PC-9 (cell line): ENCODE results near the gene BHLHE41.

Source experiments
- CTCF ChIP-seq: fragments of 200-600 bp; sonication (generic); conservative IDR thresholded peaks from 2 replicates; pipeline ENCODE4 v1.6.1; 2017; ENCODE audit warnings: mixed run types, antibody characterized with exemption, mild to moderate bottlenecking, moderate library complexity
- EZH2 ChIP-seq: fragments of 200-600 bp; sonication (generic); IDR thresholded peaks from 2 replicates; pipeline ENCODE4 v1.8.0; 2017; ENCODE audit warnings: antibody characterized with exemption, low read depth

- TF ChIP-seq EZH2 (no peak), CTCF (no peak)
These were observed 11.9 kb upstream of the BHLHE41 start for GRCh38 chr12:26136688-26137087.
